Fibroblast of mammary gland (primary cell): ENCODE data around the gene IL6.
"Not testable (repeated sequence)": the region's sequence is repeated elsewhere in the genome, so short reads cannot be mapped to it uniquely, and the experiment has no call there.

Source experiments
- DNase-seq: peaks from one replicate; pipeline ENCODE4 v3.0.0-alpha.2; 2010; ENCODE audit warnings: low read depth
- H3K4me3 ChIP-seq: 2 replicates; pipeline ENCODE4 v1.5.1; 2011; ENCODE audit warnings: low read depth, mild to moderate bottlenecking, low read length, moderate library complexity; ENCODE audit not compliant: control insufficient read depth
- CTCF ChIP-seq: conservative IDR thresholded peaks from 2 replicates; pipeline ENCODE4 v1.5.1; 2011; ENCODE audit warnings: low read depth, low read length, inconsistent platforms; ENCODE audit not compliant: control insufficient read depth, insufficient read depth

IL6 gene

GRCh38 chr7:22697876-22698606 is 29.0 kb upstream of the IL6 start:
- TF ChIP-seq CTCF, result no peak
- DNase-seq, result no peak
- H3K4me3 ChIP-seq, result no peak overlapping the region

GRCh38 chr7:22698767-22699166 is 28.2 kb upstream of the IL6 start:
- no peak for DNase-seq
- no peak for TF ChIP-seq CTCF
- H3K4me3 ChIP-seq, result no peak overlapping the region

- peak; percentile 77 for DNase-seq
- TF ChIP-seq CTCF, result no peak
- no peak overlapping the region for H3K4me3 ChIP-seq
Measured at GRCh38 chr7:22700559-22701002, 26.4 kb upstream of the IL6 start.

GRCh38 chr7:22702516-22702915 is 24.5 kb upstream of the IL6 start:
- no peak overlapping the region for H3K4me3 ChIP-seq
- TF ChIP-seq CTCF, result no peak
- DNase-seq, result peak; percentile 39

GRCh38 chr7:22703107-22703855 is 23.7 kb upstream of the IL6 start:
- H3K4me3 ChIP-seq, DNase-seq: not testable (repeated sequence)

- DNase-seq, H3K4me3 ChIP-seq: not testable (repeated sequence)
Measured at GRCh38 chr7:22703978-22704610, 22.9 kb upstream of the IL6 start.

GRCh38 chr7:22704722-22705121 is 22.3 kb upstream of the IL6 start:
- H3K4me3 ChIP-seq, result not testable (repeated sequence)

GRCh38 chr7:22705874-22706273 is 21.1 kb upstream of the IL6 start:
- not testable (repeated sequence) for DNase-seq, H3K4me3 ChIP-seq

More at GRCh38 chr7:22704722-22705121, 22.3 kb upstream of the IL6 start:
- not testable (repeated sequence) for DNase-seq

GRCh38 chr7:22707026-22707691 is 19.8 kb upstream of the IL6 start:
- H3K4me3 ChIP-seq, DNase-seq: not testable (repeated sequence)

- not testable (repeated sequence) for DNase-seq
Measured at GRCh38 chr7:22708214-22708613, 18.8 kb upstream of the IL6 start.

GRCh38 chr7:22708677-22709061 is 18.3 kb upstream of the IL6 start:
- not testable (repeated sequence) for DNase-seq

More at GRCh38 chr7:22708214-22708613, 18.8 kb upstream of the IL6 start:
- H3K4me3 ChIP-seq, result not testable (repeated sequence)

GRCh38 chr7:22709062-22709829 is 17.8 kb upstream of the IL6 start:
- H3K4me3 ChIP-seq, DNase-seq: not testable (repeated sequence)

More at GRCh38 chr7:22708677-22709061, 18.3 kb upstream of the IL6 start:
- H3K4me3 ChIP-seq, result not testable (repeated sequence)
